DOHH2 (cell line): ENCODE results near the gene SGPL1.

ENCODE experiments used
- CTCF ChIP-seq: fragments of 200-600 bp; sonication (generic); IDR thresholded peaks from one replicate; pipeline ENCODE4 v1.5.1; 2014; ENCODE audit warnings: antibody characterized with exemption, mild to moderate bottlenecking, low read depth, low read length; ENCODE audit not compliant: poor library complexity, severe bottlenecking
- EZH2phosphoT487 ChIP-seq: fragments of 200-600 bp; sonication (generic); IDR thresholded peaks from 2 replicates; pipeline ENCODE4 v1.6.1; 2017; ENCODE audit warnings: borderline replicate concordance, mild to moderate bottlenecking, antibody characterized with exemption, low read length, moderate library complexity, mixed read lengths

- TF ChIP-seq CTCF (no peak), EZH2phosphoT487 (no peak)
Observed at GRCh38 chr10:70773461-70773860, 42.3 kb upstream of the SGPL1 start.
